OCI-LY7 (cell line): ENCODE data around the gene DNMT1. TPM values are rescaled to one million over a fixed set of nuclear protein-coding genes. Genes with fewer than 3 reads are reported as not detected.

Experiments
- BruUV-seq: library from RNA; stranded (reverse); fragments of 400-500 nt; replicated peaks from 2 replicates; lab custom pipeline; 2021; lab: Mats Ljungman, UMichigan
- CTCF ChIA-PET: fragments of 300-600 bp; sonication (Branson Sonifier 250); formaldehyde crosslinking; loops from one replicate; lab custom pipeline; 2022; ENCODE audit warnings: antibody characterized with exemption; ENCODE audit not compliant: unreplicated experiment; lab: Charles Lee
- POLR2A ChIA-PET: fragments of 300-600 bp; sonication (Branson Sonifier 250); formaldehyde crosslinking; loops from one replicate; lab custom pipeline; 2022; ENCODE audit warnings: antibody characterized with exemption; lab: Charles Lee
- DNase-seq: peaks from one replicate; pipeline ENCODE4 v3.0.0-alpha.2; 2015; ENCODE audit warnings: low spot score
- H2AFZ ChIP-seq: fragments of 200-600 bp; sonication (generic), shearing (Covaris generic); 2 replicates; pipeline ENCODE4 v1.6.1; 2014; ENCODE audit warnings: mild to moderate bottlenecking, antibody characterized with exemption, low read length, moderate library complexity
- H3K27ac ChIP-seq: fragments of 200-600 bp; sonication (generic); 2 replicates; pipeline ENCODE4 v1.5.1; 2014; ENCODE audit warnings: mixed run types, low read depth, mild to moderate bottlenecking, moderate library complexity, low read length, inconsistent platforms; ENCODE audit not compliant: poor library complexity, severe bottlenecking
- H3K36me3 ChIP-seq: fragments of 200-600 bp; sonication (generic); 2 replicates; pipeline ENCODE4 v1.6.1; 2014; ENCODE audit warnings: mild to moderate bottlenecking, antibody characterized with exemption, low read length, moderate library complexity, mixed read lengths; ENCODE audit not compliant: insufficient read depth
- H3K4me1 ChIP-seq: fragments of 200-600 bp; sonication (generic); 2 replicates; pipeline ENCODE4 v1.5.1; 2014; ENCODE audit warnings: mild to moderate bottlenecking, low read length; ENCODE audit not compliant: insufficient read depth, poor library complexity, severe bottlenecking
- H3K4me2 ChIP-seq: fragments of 200-600 bp; sonication (generic); 2 replicates; pipeline ENCODE4 v1.6.1; 2014; ENCODE audit warnings: mild to moderate bottlenecking, low read length
- H3K4me3 ChIP-seq: fragments of 200-600 bp; sonication (generic); 2 replicates; pipeline ENCODE4 v1.5.1; 2014; ENCODE audit warnings: mild to moderate bottlenecking, low read depth, low read length; ENCODE audit not compliant: poor library complexity, severe bottlenecking
- H3K79me2 ChIP-seq: fragments of 200-600 bp; sonication (generic); 2 replicates; pipeline ENCODE4 v1.6.1; 2016; ENCODE audit warnings: low read depth, mild to moderate bottlenecking, low read length, moderate library complexity, mixed read lengths; ENCODE audit not compliant: insufficient read depth
- H3K9me2 ChIP-seq: fragments of 200-600 bp; sonication (generic); 2 replicates; pipeline ENCODE4 v1.6.1; 2016; ENCODE audit warnings: mild to moderate bottlenecking, low read length, mixed read lengths; ENCODE audit not compliant: insufficient read depth
- H3K9me3 ChIP-seq: fragments of 200-600 bp; sonication (generic); 2 replicates; pipeline ENCODE4 v1.6.1; 2014; ENCODE audit warnings: mild to moderate bottlenecking, mixed run types, low read length, mixed read lengths
- H4K20me1 ChIP-seq: fragments of 200-600 bp; sonication (generic); 2 replicates; pipeline ENCODE4 v1.6.1; 2014; ENCODE audit warnings: mild to moderate bottlenecking, antibody characterized with exemption, low read length, moderate library complexity, mixed read lengths; ENCODE audit not compliant: insufficient read depth
- CTCF ChIP-seq: fragments of 200-600 bp; sonication (generic); conservative IDR thresholded peaks from 2 replicates; pipeline ENCODE4 v1.5.1; 2014; ENCODE audit warnings: mild to moderate bottlenecking, antibody characterized with exemption, low read length, moderate library complexity, mixed read lengths
- EZH2phosphoT487 ChIP-seq: fragments of 200-600 bp; sonication (generic); IDR thresholded peaks from 2 replicates; pipeline ENCODE4 v1.6.1; 2018; ENCODE audit warnings: low read depth, borderline replicate concordance, mild to moderate bottlenecking, mixed run types, antibody characterized with exemption, low read length, moderate library complexity, mixed read lengths
- intact Hi-C: fragments of 100-400 bp; cut with micrococcal nuclease; formaldehyde crosslinking; loops from one replicate; pipeline ENCODE4 v1.10.0; 2022; ENCODE audit not compliant: unreplicated experiment
- total RNA-seq, 2 experiments: library from RNA; depleted of rRNA in 1 of 2; stranded (reverse); fragments of >200 nt in 1 of 2; shearing (Covaris generic) in 1 of 2; gene quantifications; 2 replicates each; pipeline ENCODE4 v1.2.3, GENCODE V29; 2014 to 2022

Gene DNMT1
- total RNA-seq, 2 experiments from 2014 or later, result 329 to 680 TPM

- no peak for DNase-seq
Measured at GRCh38 chr19:10209315-10209714, 14.6 kb upstream of the DNMT1 start.

GRCh38 chr19:10207026-10207425 is 12.3 kb upstream of the DNMT1 start:
- intact Hi-C loops, result no loop called here
- Histone ChIP-seq H2AFZ (no peak overlapping the region), H3K4me1 (peaks cover 26% of the 10 kb centered on the region), H3K27ac (no peak overlapping the region), H3K4me3 (no peak overlapping the region), H3K36me3 (peaks cover 13% of the 10 kb centered on the region), H3K9me2 (no peaks in the 10 kb centered on the region), H3K9me3 (0 out of 2 replicates have a peak, but pooled peaks cover 9% of the 10 kb centered on the region), H3K79me2 (no peaks in the 10 kb centered on the region), H4K20me1 (no peaks in the 10 kb centered on the region), H3K4me2 (no peak overlapping the region)
- ChIA-PET CTCF (no interaction called here), POLR2A (interaction anchor here (1.0 kb wide), 1 partner anchor 10 kb away, joined by 5 read pairs; no protein-coding TSS in a partner anchor)
- TF ChIP-seq EZH2phosphoT487, result no peak
- TF ChIP-seq CTCF, result peak; percentile 30; the same call in 1 of the 2 replicates
- no peak for DNase-seq
- BruUV-seq, result no TSS peak

More at GRCh38 chr19:10209315-10209714, 14.6 kb upstream of the DNMT1 start:
- no peak for TF ChIP-seq CTCF
- TF ChIP-seq EZH2phosphoT487, result no peak
- intact Hi-C loops, result no loop called here
- H4K20me1 ChIP-seq, result no peaks in the 10 kb centered on the region
- no peaks in the 10 kb centered on the region for H3K9me2 ChIP-seq
- 0 out of 2 replicates have a peak, but pooled peaks cover 9% of the 10 kb centered on the region for H3K9me3 ChIP-seq
- H3K4me3 ChIP-seq, result no peak overlapping the region
- H3K79me2 ChIP-seq, result no peaks in the 10 kb centered on the region
- no TSS peak for BruUV-seq
- peaks cover 7% of the 10 kb centered on the region for H3K4me1 ChIP-seq
- H3K4me2 ChIP-seq, result no peak overlapping the region
- no peak overlapping the region for H2AFZ ChIP-seq
- H3K27ac ChIP-seq, result no peak overlapping the region
- H3K36me3 ChIP-seq, result peaks cover 13% of the 10 kb centered on the region
- CTCF ChIA-PET, result no interaction called here
- POLR2A ChIA-PET, result interaction anchor here (1.1 to 2.4 kb wide), 2 partner anchors 8 to 11 kb away, joined by 8 to 10 read pairs; no protein-coding TSS in a partner anchor

- BruUV-seq, result no TSS peak
- no peak for TF ChIP-seq CTCF
- TF ChIP-seq EZH2phosphoT487, result no peak
Measured at GRCh38 chr19:10206226-10206885, 11.6 kb upstream of the DNMT1 start.

More at GRCh38 chr19:10206226-10206885, 11.6 kb upstream of the DNMT1 start:
- DNase-seq, result no peak
- Histone ChIP-seq H3K36me3 (peaks cover 13% of the 10 kb centered on the region), H2AFZ (no peak overlapping the region), H3K4me2 (no peak overlapping the region), H3K27ac (no peak overlapping the region), H3K9me3 (0 out of 2 replicates have a peak, but pooled peaks cover 9% of the 10 kb centered on the region), H3K4me3 (no peak overlapping the region), H3K4me1 (peaks cover 33% of the 10 kb centered on the region), H3K9me2 (no peaks in the 10 kb centered on the region), H4K20me1 (no peaks in the 10 kb centered on the region), H3K79me2 (no peaks in the 10 kb centered on the region)
- ChIA-PET CTCF (no interaction called here), POLR2A (interaction anchor here (0.6 kb wide), 1 partner anchor 29 kb away, joined by 3 read pairs; no protein-coding TSS in a partner anchor)
- intact Hi-C loops, result no loop called here
